Esophagus squamous epithelium (tissue), 5 donors: ENCODE data around the gene WDR45. TPM values are rescaled to one million over a fixed set of nuclear protein-coding genes. Genes with fewer than 3 reads are reported as not detected.

Experiments
- DNase-seq: peaks from one replicate; lab custom pipeline; 2025; lab: John Stamatoyannopoulos, UW
- H3K27ac ChIP-seq, 4 donors: fragments of 200-600 bp; sonication (generic); one replicate each; pipeline ENCODE4 v1.5.1; 2016 to 2019; ENCODE audit warnings: mild to moderate bottlenecking in 1 of 4
- H3K27me3 ChIP-seq, 4 donors: fragments of 200-600 bp; sonication (generic); 1 replicate in 3 of 4; 2 replicates in 1 of 4; pipeline versions ENCODE4 v1.5.1 to v1.6.0; 2017 to 2021; ENCODE audit warnings: antibody characterized with exemption in 1 of 4
- H3K36me3 ChIP-seq, 3 donors: fragments of 200-600 bp; sonication (generic); one replicate each; pipeline ENCODE4 v1.5.1; 2016 to 2019
- H3K4me1 ChIP-seq, 3 donors: fragments of 200-600 bp; sonication (generic); one replicate each; pipeline ENCODE4 v1.5.1; 2017 to 2019
- H3K4me3 ChIP-seq, 4 donors: fragments of 200-600 bp; sonication (generic); 1 replicate in 3 of 4; 2 replicates in 1 of 4; pipeline ENCODE4 v1.5.1; 2016 to 2019; ENCODE audit warnings: mild to moderate bottlenecking in 2 of 4, moderate library complexity in 1 of 4
- H3K9me3 ChIP-seq, 3 donors: fragments of 200-600 bp; sonication (generic); one replicate each; pipeline ENCODE4 v1.5.1; 2016 to 2019
- POLR2A ChIP-seq, 4 donors: fragments of 450-650 bp; IDR thresholded peaks; one replicate each; pipeline ENCODE4 v1.6.1; 2017; ENCODE audit warnings: antibody characterized with exemption in 4 of 4, mild to moderate bottlenecking in 4 of 4, moderate library complexity in 3 of 4
- WGBS, 2 donors: methylation state at CpG; one replicate each; pipeline ENCODE4 v1.1.5; 2018; 5-methylcytosine and 5-hydroxymethylcytosine counted together
- intact Hi-C: fragments of 100-400 bp; cut with DNase I; formaldehyde crosslinking; loops from one replicate; pipeline ENCODE4 v1.15.0; 2022
- total RNA-seq, 4 donors: library from RNA; depleted of rRNA; stranded (reverse); fragments of >200 nt; gene quantifications; one replicate each; pipeline ENCODE4 v1.1.0, GENCODE V29; 2016
- TF ChIP-seq, protein P1 (sequence below), 6 experiments: fragments of 450-650 bp in 4 of 6; fragments of 200-600 bp in 2 of 6; sonication (generic) in 2 of 6; IDR thresholded peaks; one replicate each; pipeline ENCODE4 v1.5.1; 2016 to 2019; ENCODE audit warnings: antibody characterized with exemption in 6 of 6, mild to moderate bottlenecking in 4 of 6, moderate library complexity in 4 of 6
- donor health status: DM: yes; HTN: yes; CAD: no.

The WDR45 gene
- total RNA-seq, 4 donors from 2014 or later = 30.1 to 78.0 (median 37.0) TPM

DNA sequence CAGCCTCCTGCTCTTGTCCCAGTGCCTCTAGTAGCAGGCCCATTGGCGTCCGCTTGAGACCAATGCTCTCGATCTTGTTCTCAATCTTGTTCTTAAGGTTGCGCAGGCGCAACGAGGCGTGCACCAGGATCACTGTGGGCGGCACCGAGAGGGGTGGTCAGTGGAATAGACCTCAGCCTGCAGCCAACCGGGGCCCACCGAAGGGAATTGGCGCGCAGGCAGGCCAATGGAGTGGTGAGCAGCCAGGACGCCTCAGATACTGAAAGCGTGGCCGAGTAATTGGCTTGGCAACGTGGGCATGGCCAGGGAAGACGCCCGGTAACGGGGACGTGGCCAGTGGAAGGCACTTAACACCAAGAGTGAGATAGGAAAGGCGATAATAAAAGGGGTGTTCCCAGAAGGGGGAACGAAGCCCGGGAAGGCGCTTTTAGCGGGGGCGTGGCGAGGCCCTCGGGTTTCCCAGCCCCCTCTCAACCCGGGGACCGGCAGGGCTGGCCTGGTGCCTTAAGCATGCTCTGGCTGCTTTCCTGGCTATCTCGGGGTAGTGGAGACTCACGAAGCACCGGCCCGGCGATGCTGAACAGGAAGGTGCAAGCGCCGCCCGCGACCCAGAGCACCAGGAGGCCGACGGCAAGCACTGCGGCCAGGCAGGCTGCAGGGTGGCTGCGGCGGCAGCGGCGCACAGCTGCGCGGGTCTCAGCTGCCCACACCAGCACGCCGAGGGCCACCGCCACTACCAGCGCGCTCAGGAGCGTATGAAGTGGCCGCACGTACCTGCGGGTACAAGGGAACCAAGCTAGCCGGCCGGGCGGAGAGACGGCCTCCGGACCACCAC is 7.6 kb downstream of the WDR45 start:
- peak overlapping the region; percentile 10 to 68 (median 40) for H3K4me3 ChIP-seq
- peak overlapping the region in 3 of 4 donors; percentile 48 to 61 (median 51) for H3K27ac ChIP-seq
- TF ChIP-seq POLR2A (IDR thresholded peaks at IDR 0.05) = no peak
- TF ChIP-seq, protein P1, sequence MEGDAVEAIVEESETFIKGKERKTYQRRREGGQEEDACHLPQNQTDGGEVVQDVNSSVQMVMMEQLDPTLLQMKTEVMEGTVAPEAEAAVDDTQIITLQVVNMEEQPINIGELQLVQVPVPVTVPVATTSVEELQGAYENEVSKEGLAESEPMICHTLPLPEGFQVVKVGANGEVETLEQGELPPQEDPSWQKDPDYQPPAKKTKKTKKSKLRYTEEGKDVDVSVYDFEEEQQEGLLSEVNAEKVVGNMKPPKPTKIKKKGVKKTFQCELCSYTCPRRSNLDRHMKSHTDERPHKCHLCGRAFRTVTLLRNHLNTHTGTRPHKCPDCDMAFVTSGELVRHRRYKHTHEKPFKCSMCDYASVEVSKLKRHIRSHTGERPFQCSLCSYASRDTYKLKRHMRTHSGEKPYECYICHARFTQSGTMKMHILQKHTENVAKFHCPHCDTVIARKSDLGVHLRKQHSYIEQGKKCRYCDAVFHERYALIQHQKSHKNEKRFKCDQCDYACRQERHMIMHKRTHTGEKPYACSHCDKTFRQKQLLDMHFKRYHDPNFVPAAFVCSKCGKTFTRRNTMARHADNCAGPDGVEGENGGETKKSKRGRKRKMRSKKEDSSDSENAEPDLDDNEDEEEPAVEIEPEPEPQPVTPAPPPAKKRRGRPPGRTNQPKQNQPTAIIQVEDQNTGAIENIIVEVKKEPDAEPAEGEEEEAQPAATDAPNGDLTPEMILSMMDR (IDR thresholded peaks at IDR 0.05) = no peak
- H3K27me3 ChIP-seq = no peaks in the 10 kb centered on the region
- intact Hi-C loops = no loop called here
- 44 to 55% methylated on average over 6 to 12 of the region's 63 CpGs for WGBS, 2 donors
- H3K4me1 ChIP-seq = peaks cover 7 to 29% (median 12%) of the 10 kb centered on the region in 3 donors
- H3K9me3 ChIP-seq = no peaks in the 10 kb centered on the region
- H3K36me3 ChIP-seq = peaks cover 0 to 47% (median 0%) of the 10 kb centered on the region in 3 donors
- DNase-seq = no peak

DNA sequence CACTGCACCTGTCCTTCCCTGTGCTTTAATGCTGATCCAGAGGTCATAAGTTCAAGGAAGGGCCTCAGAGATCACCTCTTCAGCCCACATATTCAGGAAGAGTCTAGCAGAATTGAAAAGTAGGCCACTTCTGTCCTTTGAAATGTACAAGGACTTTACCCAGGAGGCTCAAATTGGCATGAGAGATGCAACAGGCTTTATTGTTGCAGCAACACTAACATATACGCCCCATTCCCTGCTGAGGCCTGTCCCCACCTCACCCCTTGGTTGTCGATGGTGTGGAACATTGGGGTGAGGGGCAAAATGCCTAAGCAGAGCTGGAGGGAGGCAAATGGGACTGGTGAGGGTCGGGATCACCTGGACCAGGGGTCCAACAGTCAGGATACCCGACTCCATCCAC is 8.7 kb downstream of the WDR45 start:
- WGBS, 2 donors = 80% methylated on average over 1 of the region's 4 CpGs; no CpG with 5 or more reads in 1 of the 2 donors
- H3K27ac ChIP-seq = no peak overlapping the region

DNA sequence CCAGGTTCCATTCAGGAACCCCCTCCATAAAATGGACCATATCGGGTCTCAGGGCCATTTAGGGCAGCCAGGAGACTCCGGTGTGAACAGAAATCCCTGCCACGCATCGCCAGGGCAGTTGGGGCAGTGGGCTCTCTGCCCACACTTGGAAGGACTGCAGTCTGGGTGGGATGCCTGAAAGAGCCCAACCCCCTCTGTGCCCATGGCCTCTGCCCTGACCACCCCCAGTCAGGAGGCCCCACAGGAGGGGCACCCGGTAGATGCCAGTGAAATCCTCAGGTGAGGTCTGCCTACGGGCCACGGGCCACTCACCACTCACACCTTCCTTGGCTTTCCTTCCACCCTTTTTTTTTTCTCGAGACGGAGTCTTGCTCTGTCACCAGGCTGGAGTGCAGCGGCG is 10.6 kb downstream of the WDR45 start:
- Histone ChIP-seq H3K27ac (no peak overlapping the region), H3K27me3 (no peaks in the 10 kb centered on the region), H3K4me3 (no peak overlapping the region), H3K4me1 (peaks cover 7 to 24% (median 12%) of the 10 kb centered on the region in 3 donors), H3K9me3 (no peaks in the 10 kb centered on the region), H3K36me3 (peaks cover 0 to 52% (median 0%) of the 10 kb centered on the region in 3 donors)
- TF ChIP-seq, protein P1 (IDR thresholded peaks at IDR 0.05) = no peak
- TF ChIP-seq POLR2A (IDR thresholded peaks at IDR 0.05) = no peak
- intact Hi-C loops = no loop called here
- WGBS, 2 donors = 60 to 81% methylated on average over 1 to 3 of the region's 11 CpGs
- no peak for DNase-seq

More for the DNA sequence above, 8.7 kb downstream of the WDR45 start:
- Histone ChIP-seq H3K4me3 (no peak overlapping the region), H3K4me1 (peaks cover 7 to 29% (median 12%) of the 10 kb centered on the region in 3 donors), H3K27me3 (no peaks in the 10 kb centered on the region), H3K9me3 (no peaks in the 10 kb centered on the region), H3K36me3 (peaks cover 0 to 47% (median 0%) of the 10 kb centered on the region in 3 donors)
- TF ChIP-seq, protein P1 (IDR thresholded peaks at IDR 0.05) = no peak
- TF ChIP-seq POLR2A (IDR thresholded peaks at IDR 0.05) = no peak
- intact Hi-C loops = no loop called here
- no peak for DNase-seq

DNA sequence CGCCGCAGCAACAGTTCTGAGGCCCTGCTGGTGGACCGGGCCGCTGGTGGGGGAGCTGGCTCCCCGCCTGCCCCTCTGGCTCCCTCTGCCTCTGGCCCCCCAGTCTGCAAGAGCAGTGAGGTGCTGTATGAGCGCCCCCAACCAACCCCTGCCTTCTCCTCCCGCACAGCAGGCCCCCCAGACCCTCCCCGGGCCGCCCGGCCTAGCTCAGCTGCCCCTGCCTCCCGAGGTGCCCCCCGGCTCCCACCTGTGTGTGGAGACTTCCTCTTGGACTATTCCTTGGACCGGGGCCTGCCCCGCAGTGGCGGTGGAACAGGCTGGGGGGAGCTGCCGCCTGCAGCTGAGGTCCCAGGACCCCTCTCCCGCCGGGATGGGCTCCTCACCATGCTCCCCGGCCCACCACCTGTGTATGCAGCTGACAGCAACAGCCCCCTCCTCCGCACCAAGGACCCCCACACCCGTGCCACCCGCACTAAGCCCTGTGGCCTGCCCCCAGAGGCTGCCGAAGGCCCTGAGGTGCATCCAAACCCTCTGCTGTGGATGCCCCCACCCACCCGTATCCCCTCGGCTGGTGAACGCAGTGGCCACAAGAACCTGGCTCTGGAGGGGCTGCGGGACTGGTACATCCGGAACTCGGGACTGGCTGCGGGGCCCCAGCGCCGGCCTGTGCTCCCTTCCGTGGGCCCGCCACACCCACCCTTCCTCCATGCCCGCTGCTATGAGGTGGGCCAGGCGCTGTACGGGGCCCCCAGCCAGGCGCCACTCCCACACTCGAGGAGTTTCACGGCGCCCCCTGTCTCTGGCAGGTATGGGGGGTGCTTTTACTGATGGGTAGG is 12.2 kb downstream of the WDR45 start:
- 80 to 81% methylated on average over 1 to 4 of the region's 41 CpGs for WGBS, 2 donors
- intact Hi-C loops = no loop called here
- H3K27ac ChIP-seq = no peak overlapping the region
- H3K4me3 ChIP-seq = no peak overlapping the region
- peaks cover 0 to 67% (median 0%) of the 10 kb centered on the region in 3 donors for H3K36me3 ChIP-seq
- H3K4me1 ChIP-seq = peaks cover 3 to 10% (median 4%) of the 10 kb centered on the region in 3 donors
- DNase-seq = no peak
- H3K27me3 ChIP-seq = no peaks in the 10 kb centered on the region
- TF ChIP-seq, protein P1 (IDR thresholded peaks at IDR 0.05) = no peak
- no peak for TF ChIP-seq POLR2A (IDR thresholded peaks at IDR 0.05)
- H3K9me3 ChIP-seq = no peaks in the 10 kb centered on the region
